HCEC 1CT (cell line): Measurements from ENCODE around the gene KCNH1.
"Not testable (repeated sequence)": the region's sequence is repeated elsewhere in the genome, so short reads cannot be mapped to it uniquely, and the experiment has no call there.

Experiments
- DNase-seq: peaks from one replicate; pipeline ENCODE4 v3.0.0-alpha.2; 2017

Gene KCNH1

GRCh38 chr1:210992837-210993236, 141.1 kb downstream of the KCNH1 start:
- no peak for DNase-seq

- DNase-seq, result no peak
Observed at GRCh38 chr1:210989905-210990304, 144.0 kb downstream of the KCNH1 start.

- DNase-seq, result no peak
Observed at GRCh38 chr1:210981490-210981889, 152.5 kb downstream of the KCNH1 start.

- DNase-seq, result no peak
Observed at GRCh38 chr1:210980082-210980481, 153.9 kb downstream of the KCNH1 start.

GRCh38 chr1:210978974-210979354, 155.0 kb downstream of the KCNH1 start:
- DNase-seq, result no peak

GRCh38 chr1:210978316-210978973, 155.5 kb downstream of the KCNH1 start:
- DNase-seq, result no peak

- no peak for DNase-seq
Observed at GRCh38 chr1:210951279-210951678, 182.7 kb downstream of the KCNH1 start.

- DNase-seq, result not testable (repeated sequence)
Observed at GRCh38 chr1:210949940-210950546, 183.9 kb downstream of the KCNH1 start.

- DNase-seq, result no peak
Observed at GRCh38 chr1:210949489-210949888, 184.5 kb downstream of the KCNH1 start.

GRCh38 chr1:210949039-210949438, 184.9 kb downstream of the KCNH1 start:
- no peak for DNase-seq

- no peak for DNase-seq
Observed at GRCh38 chr1:210944252-210944651, 189.7 kb downstream of the KCNH1 start.

GRCh38 chr1:210942513-210942912, 191.4 kb downstream of the KCNH1 start:
- DNase-seq, result no peak

GRCh38 chr1:210940081-210940617, 193.8 kb downstream of the KCNH1 start:
- no peak for DNase-seq

GRCh38 chr1:210938416-210938925, 195.5 kb downstream of the KCNH1 start:
- no peak for DNase-seq

GRCh38 chr1:210937846-210938245, 196.1 kb downstream of the KCNH1 start:
- DNase-seq, result no peak

GRCh38 chr1:210935905-210936304, 198.0 kb downstream of the KCNH1 start:
- DNase-seq, result no peak

- DNase-seq, result no peak
Observed at GRCh38 chr1:210932104-210932503, 201.8 kb downstream of the KCNH1 start.

- no peak for DNase-seq
Observed at GRCh38 chr1:210922666-210923065, 211.3 kb downstream of the KCNH1 start.

- no peak for DNase-seq
Observed at GRCh38 chr1:210920716-210921694, 212.9 kb downstream of the KCNH1 start.

GRCh38 chr1:210920258-210920657, 213.7 kb downstream of the KCNH1 start:
- DNase-seq, result no peak

- DNase-seq, result no peak
Observed at GRCh38 chr1:210918893-210919292, 215.1 kb downstream of the KCNH1 start.

- no peak for DNase-seq
Observed at GRCh38 chr1:210917560-210918169, 216.3 kb downstream of the KCNH1 start.

GRCh38 chr1:210916548-210916947, 217.4 kb downstream of the KCNH1 start:
- no peak for DNase-seq
